Spleen (tissue), 11 donors: ENCODE data around the gene ZNF319. TPM values are rescaled to one million over a fixed set of nuclear protein-coding genes. Genes with fewer than 3 reads are reported as not detected.

Source experiments
- DNase-seq: peaks from one replicate; pipeline ENCODE4 v3.0.0-alpha.2; 2020
- H3K27ac ChIP-seq, 8 donors: fragments of 200-600 bp; sonication (generic) in 7 of 8; 1 replicate in 4 of 8; 2 replicates in 4 of 8; pipeline versions ENCODE4 v1.5.0 to v1.8.0; 2016 to 2021; ENCODE audit warnings: inconsistent platforms in 4 of 8, mild to moderate bottlenecking in 4 of 8, moderate library complexity in 1 of 8
- H3K27me3 ChIP-seq, 7 donors: fragments of 200-600 bp; sonication (generic) in 6 of 7; replicated peaks in 1 of 7; 1 replicate in 4 of 7; 2 replicates in 3 of 7; pipeline versions ENCODE4 v1.5.0 to v1.8.0; 2016 to 2021; ENCODE audit warnings: inconsistent platforms in 3 of 7, mild to moderate bottlenecking in 1 of 7
- H3K36me3 ChIP-seq, 6 donors: fragments of 200-600 bp; sonication (generic) in 5 of 6; 1 replicate in 4 of 6; 2 replicates in 2 of 6; pipeline versions ENCODE4 v1.5.0 to v1.8.0; 2016 to 2021; ENCODE audit warnings: inconsistent platforms in 2 of 6
- H3K4me1 ChIP-seq, 6 donors: fragments of 200-600 bp; sonication (generic) in 5 of 6; 1 replicate in 3 of 6; 2 replicates in 3 of 6; pipeline versions ENCODE4 v1.5.0 to v1.8.0; 2016 to 2021; ENCODE audit warnings: inconsistent platforms in 3 of 6
- H3K4me3 ChIP-seq, 8 donors: fragments of 200-600 bp; sonication (generic) in 7 of 8; 1 replicate in 4 of 8; 2 replicates in 4 of 8; pipeline versions ENCODE4 v1.5.0 to v1.8.0; 2016 to 2021; ENCODE audit warnings: inconsistent platforms in 4 of 8, mild to moderate bottlenecking in 4 of 8, moderate library complexity in 2 of 8
- H3K9me3 ChIP-seq, 8 donors: fragments of 200-600 bp; sonication (generic) in 7 of 8; 1 replicate in 4 of 8; 2 replicates in 4 of 8; pipeline versions ENCODE4 v1.5.0 to v1.8.0; 2016 to 2021; ENCODE audit warnings: inconsistent platforms in 4 of 8
- CTCF ChIP-seq, 11 experiments: fragments of 200-600 bp in 7 of 11; fragments of 450-650 bp in 4 of 11; sonication (generic) in 4 of 11; IDR thresholded peaks in 8 of 11; conservative IDR thresholded peaks in 3 of 11; 1 replicate in 7 of 11; 2 replicates in 4 of 11; pipeline versions ENCODE4 v1.4.0 to v1.8.0; 2016 to 2021; ENCODE audit warnings: antibody characterized with exemption in 11 of 11, inconsistent platforms in 4 of 11, mild to moderate bottlenecking in 1 of 11
- POLR2A ChIP-seq, 3 donors: fragments of 450-650 bp; IDR thresholded peaks; one replicate each; pipeline ENCODE4 v1.5.1; 2017; ENCODE audit warnings: antibody characterized with exemption in 3 of 3, mild to moderate bottlenecking in 1 of 3
- POLR2AphosphoS5 ChIP-seq, 3 donors: sonication (generic); formaldehyde crosslinking; IDR thresholded peaks; one replicate each; pipeline ENCODE4 v1.5.1; 2017; ENCODE audit warnings: antibody characterized with exemption in 3 of 3
- WGBS, 5 donors: extraction: QIAGEN DNeasy Blood & Tissue Kit in 3 of 5; methylation state at CpG; one replicate each; pipeline versions ENCODE4 v1.1.5 to v1.1.7; 2013 to 2018; 5-methylcytosine and 5-hydroxymethylcytosine counted together
- intact Hi-C: fragments of 100-400 bp; cut with DNase I; formaldehyde crosslinking; loops from one replicate; pipeline ENCODE4 v1.15.0; 2023; ENCODE audit warnings: low total_unique reads
- polyA plus RNA-seq, 3 donors: library from polyadenylated mRNA; stranded (reverse); fragments of 200-250 nt; gene quantifications; one replicate each; pipeline ENCODE4 v1.2.1, GENCODE V29; 2013
- total RNA-seq, 7 donors: library from RNA; depleted of rRNA in 3 of 7; stranded (reverse); fragments of >200 nt in 3 of 7; fragmentation: NEBNext Ultra II Directional in 4 of 7; extraction: Animal tissue kit (Norgen Biotek cat#: 25700) in 4 of 7; gene quantifications; one replicate each; pipeline versions ENCODE4 v1.1.0 to v1.2.1, GENCODE V29; 2016 to 2021
- donor health status: healthy with polysubstance abuse.
- donor health status: DM: no; HTN: no; CAD: no; lungs with moderate emphysema.
- donor health status: DM: no; HTN: no; CAD: no.
- donor health status: Bipolar disorder and iron deficiency.
- donor health status: healthy.
- donor health status: DM: no; HTN: no; CAD: no.
- donor health status: DM: yes; HTN: yes; CAD: no.

ZNF319 gene
- total and polyA plus RNA-seq, 10 donors: 3.0 to 23.4 (median 16.1) TPM

GRCh38 chr16:57959121-57959520, 41.4 kb downstream of the ZNF319 start:
- Histone ChIP-seq H3K27me3 (no peaks in the 10 kb centered on the region), H3K4me1 (no peaks in the 10 kb centered on the region), H3K27ac (no peak overlapping the region), H3K36me3 (no peaks in the 10 kb centered on the region), H3K9me3 (no peaks in the 10 kb centered on the region), H3K4me3 (no peak overlapping the region)
- intact Hi-C loops: no loop called here
- WGBS, 5 donors: 68 to 74% (median 73%) methylated on average over 8 of the region's 8 CpGs
- TF ChIP-seq POLR2A (IDR thresholded peaks at IDR 0.05) (no peak), CTCF (IDR thresholded peaks at IDR 0.05 in 8 of 11, conservative IDR thresholded peaks at IDR 0.05 in 3 of 11) (no peak), POLR2AphosphoS5 (IDR thresholded peaks at IDR 0.05) (no peak)
- DNase-seq: no peak

DNA sequence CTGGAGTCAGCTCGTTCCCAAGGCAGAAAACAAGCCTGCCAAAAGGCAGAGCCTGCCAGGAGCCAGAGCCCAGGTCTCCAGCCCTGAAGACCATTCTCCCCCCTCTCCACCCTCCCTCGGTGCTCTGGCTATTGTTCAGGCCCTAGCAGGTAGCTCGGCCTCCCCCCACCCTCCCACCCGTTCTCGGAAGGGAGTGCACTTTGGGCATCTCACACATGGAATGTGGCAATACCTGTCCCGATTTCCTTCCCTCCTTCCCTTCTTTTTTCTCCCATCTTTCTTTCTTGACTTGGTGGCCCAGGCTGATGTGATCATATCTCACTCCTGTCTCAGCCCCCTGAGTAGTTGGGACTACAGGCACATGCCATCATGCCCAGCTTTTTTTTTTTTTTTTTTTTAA, 41.9 kb downstream of the ZNF319 start:
- intact Hi-C loops: no loop called here
- Histone ChIP-seq H3K4me3 (no peak overlapping the region), H3K36me3 (no peaks in the 10 kb centered on the region), H3K27me3 (no peaks in the 10 kb centered on the region), H3K4me1 (no peaks in the 10 kb centered on the region), H3K27ac (no peak overlapping the region), H3K9me3 (no peaks in the 10 kb centered on the region)
- WGBS, 5 donors: 71 to 85% (median 79%) methylated on average over 6 of the region's 6 CpGs
- peak; percentile 33 for DNase-seq
- TF ChIP-seq CTCF (IDR thresholded peaks at IDR 0.05 in 8 of 11, conservative IDR thresholded peaks at IDR 0.05 in 3 of 11) (no peak), POLR2A (IDR thresholded peaks at IDR 0.05) (no peak), POLR2AphosphoS5 (IDR thresholded peaks at IDR 0.05) (no peak)

DNA sequence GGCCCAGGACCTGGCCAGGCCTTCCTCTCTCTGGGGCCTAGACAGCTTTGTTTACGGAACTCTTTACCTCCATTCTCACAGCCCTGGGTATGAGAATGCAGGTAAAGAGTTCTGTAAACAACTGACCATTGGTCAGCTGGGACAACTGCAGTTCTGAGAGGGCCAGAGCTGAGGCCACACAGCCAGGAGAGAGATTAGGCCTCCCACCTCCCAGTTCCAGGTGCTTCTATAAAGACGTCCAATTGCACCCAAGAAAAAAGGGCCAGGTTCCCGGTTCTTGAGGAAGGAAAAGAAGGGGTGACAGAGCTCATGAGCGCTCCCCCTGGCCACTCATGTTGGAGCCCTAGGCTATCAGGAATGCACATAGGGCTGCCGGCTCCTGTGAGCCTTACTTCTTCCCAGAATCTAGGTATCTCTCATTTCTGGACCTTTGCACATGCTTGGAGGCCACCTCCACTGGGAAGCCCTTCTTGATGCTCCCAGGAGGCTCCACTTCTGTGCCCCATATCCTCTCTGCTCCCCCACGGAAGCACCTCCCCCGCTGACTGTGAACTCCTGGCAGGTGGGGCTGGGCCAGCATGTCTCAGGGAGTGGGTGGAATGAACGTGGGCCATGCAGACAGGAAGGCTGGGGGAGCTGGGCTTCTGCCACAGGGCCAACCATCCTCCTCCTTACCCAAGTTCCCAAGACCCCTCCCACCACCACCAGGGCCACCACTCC, 42.6 kb downstream of the ZNF319 start:
- no peak for DNase-seq
- intact Hi-C loops: no loop called here
- no peaks in the 10 kb centered on the region for H3K9me3 ChIP-seq
- 80 to 89% (median 81%) methylated on average over 5 to 8 of the region's 8 CpGs for WGBS, 5 donors
- no peak overlapping the region for H3K4me3 ChIP-seq
- H3K36me3 ChIP-seq: no peaks in the 10 kb centered on the region
- H3K27me3 ChIP-seq: peaks cover 0 to under 1% (median 0%) of the 10 kb centered on the region in 7 donors
- H3K4me1 ChIP-seq: no peaks in the 10 kb centered on the region
- H3K27ac ChIP-seq: no peak overlapping the region
- no peak for TF ChIP-seq POLR2A (IDR thresholded peaks at IDR 0.05)
- TF ChIP-seq CTCF (IDR thresholded peaks at IDR 0.05 in 8 of 11, conservative IDR thresholded peaks at IDR 0.05 in 3 of 11): no peak
- no peak for TF ChIP-seq POLR2AphosphoS5 (IDR thresholded peaks at IDR 0.05)

- Histone ChIP-seq H3K9me3 (no peaks in the 10 kb centered on the region), H3K36me3 (no peaks in the 10 kb centered on the region), H3K27me3 (peaks cover 0 to 4% (median 0%) of the 10 kb centered on the region in 7 donors), H3K27ac (no peak overlapping the region), H3K4me1 (no peaks in the 10 kb centered on the region), H3K4me3 (no peak overlapping the region)
- WGBS, 5 donors: 63 to 87% (median 74%) methylated on average over 7 to 8 of the region's 8 CpGs
- TF ChIP-seq CTCF (IDR thresholded peaks at IDR 0.05 in 8 of 11, conservative IDR thresholded peaks at IDR 0.05 in 3 of 11): no peak
- TF ChIP-seq POLR2A (IDR thresholded peaks at IDR 0.05): no peak
- TF ChIP-seq POLR2AphosphoS5 (IDR thresholded peaks at IDR 0.05): no peak
- intact Hi-C loops: no loop called here
- no peak for DNase-seq
These were observed 43.4 kb downstream of the ZNF319 start for GRCh38 chr16:57956924-57957672.
